SK-N-MC (cell line): ENCODE data around the gene TIMM23.

Experiments
- EZH2 ChIP-seq: fragments of 200-600 bp; sonication (generic); IDR thresholded peaks from one replicate; pipeline ENCODE4 v1.6.1; 2017; ENCODE audit warnings: antibody characterized with exemption
- POLR2AphosphoS5 ChIP-seq: IDR thresholded peaks from 2 replicates; pipeline ENCODE4 v1.6.1; 2012; ENCODE audit warnings: mild to moderate bottlenecking, low read depth, low read length, borderline replicate concordance

- no peak for TF ChIP-seq POLR2AphosphoS5
- TF ChIP-seq EZH2 = no peak
Measured at GRCh38 chr10:46006219-46006618, 33.9 kb downstream of the TIMM23 start.
